Testis (tissue), 3 donors: ENCODE results near the gene ZNF521. TPM values are rescaled to one million over a fixed set of nuclear protein-coding genes. Genes with fewer than 3 reads are reported as not detected.

Experiments
- DNase-seq: peaks from one replicate; pipeline ENCODE4 v3.0.0-alpha.2; 2019
- H3K27ac ChIP-seq, 2 donors: fragments of 200-600 bp; sonication (generic); one replicate each; pipeline ENCODE4 v1.5.1; 2019
- H3K27me3 ChIP-seq: fragments of 200-600 bp; sonication (generic); one replicate; pipeline ENCODE4 v1.5.1; 2019
- H3K36me3 ChIP-seq: fragments of 200-600 bp; sonication (generic); one replicate; pipeline ENCODE4 v1.5.1; 2017; ENCODE audit warnings: low read depth; ENCODE audit errors: missing control alignments
- H3K4me1 ChIP-seq: fragments of 200-600 bp; sonication (generic); one replicate; pipeline ENCODE4 v1.5.1; 2019
- H3K4me3 ChIP-seq, 2 donors: fragments of 200-600 bp; sonication (generic); one replicate each; pipeline ENCODE4 v1.5.1; 2017 to 2019
- H3K9me3 ChIP-seq: fragments of 200-600 bp; sonication (generic); one replicate; pipeline ENCODE4 v1.5.1; 2017
- CTCF ChIP-seq, 3 experiments: fragments of 450-650 bp in 2 of 3; fragments of 200-600 bp in 1 of 3; sonication (generic) in 1 of 3; IDR thresholded peaks; one replicate each; pipeline ENCODE4 v1.5.1; 2016 to 2019; ENCODE audit warnings: antibody characterized with exemption in 3 of 3, mild to moderate bottlenecking in 2 of 3, moderate library complexity in 1 of 3
- POLR2A ChIP-seq: fragments of 450-650 bp; IDR thresholded peaks from one replicate; pipeline ENCODE4 v1.6.1; 2017; ENCODE audit warnings: antibody characterized with exemption, mild to moderate bottlenecking, moderate library complexity
- WGBS, 2 donors: methylation state at CpG; one replicate each; pipeline ENCODE4 v1.1.5; 2018; 5-methylcytosine and 5-hydroxymethylcytosine counted together
- intact Hi-C: fragments of 100-400 bp; cut with DNase I; formaldehyde crosslinking; loops from one replicate; pipeline ENCODE4 v1.15.1; 2023; ENCODE audit warnings: low total_unique reads
- polyA plus RNA-seq: library from polyadenylated mRNA; stranded (reverse); fragments of 350-450 nt; fragmentation: Illumina TruSeq; extraction: RNeasy Lipid Tissue Mini Kit (QIAGEN cat#74804); gene quantifications from one replicate; pipeline ENCODE4 v1.2.3, GENCODE V29; 2014; ENCODE audit warnings: low read depth, low replicate concordance; ENCODE audit not compliant: insufficient read depth
- total RNA-seq, 2 donors: library from RNA; depleted of rRNA; stranded (reverse); fragments of >200 nt; gene quantifications; one replicate each; pipeline ENCODE4 v1.2.3, GENCODE V29; 2016

The ZNF521 gene
- total and polyA plus RNA-seq, 3 donors from 2014 or later, result 8.7 to 46.9 (median 34.7) TPM

GRCh38 chr18:25300492-25300891 lies 51.5 kb downstream of the ZNF521 start:
- WGBS, 2 donors, result 92 to 96% methylated on average over 2 of the region's 2 CpGs
- no peak overlapping the region for H3K4me3 ChIP-seq
- intact Hi-C loops, result no loop called here
- no peaks in the 10 kb centered on the region for H3K9me3 ChIP-seq
- H3K27ac ChIP-seq, result no peak overlapping the region
- no peak for TF ChIP-seq POLR2A
- TF ChIP-seq CTCF (IDR thresholded peaks at IDR 0.05), result no peak
- no peaks in the 10 kb centered on the region for H3K4me1 ChIP-seq
- H3K36me3 ChIP-seq, result no peaks in the 10 kb centered on the region
- H3K27me3 ChIP-seq, result no peaks in the 10 kb centered on the region
- DNase-seq, result no peak

- no peak for DNase-seq
- Histone ChIP-seq H3K27me3 (no peaks in the 10 kb centered on the region), H3K36me3 (no peaks in the 10 kb centered on the region), H3K4me3 (no peak overlapping the region), H3K27ac (no peak overlapping the region), H3K9me3 (no peaks in the 10 kb centered on the region), H3K4me1 (no peaks in the 10 kb centered on the region)
- intact Hi-C loops, result no loop called here
- no peak for TF ChIP-seq CTCF (IDR thresholded peaks at IDR 0.05)
- TF ChIP-seq POLR2A, result no peak
- 69 to 78% methylated on average over 8 of the region's 8 CpGs for WGBS, 2 donors
Measured at GRCh38 chr18:25299426-25300300, 52.3 kb downstream of the ZNF521 start.

GRCh38 chr18:25298853-25299274 lies 53.1 kb downstream of the ZNF521 start:
- H3K4me3 ChIP-seq, result no peak overlapping the region
- 77 to 80% methylated on average over 2 to 4 of the region's 4 CpGs for WGBS, 2 donors
- TF ChIP-seq POLR2A (no peak), CTCF (IDR thresholded peaks at IDR 0.05) (no peak)
- H3K36me3 ChIP-seq, result no peaks in the 10 kb centered on the region
- H3K27ac ChIP-seq, result no peak overlapping the region
- DNase-seq, result no peak
- H3K4me1 ChIP-seq, result no peaks in the 10 kb centered on the region
- no peaks in the 10 kb centered on the region for H3K9me3 ChIP-seq
- intact Hi-C loops, result no loop called here
- H3K27me3 ChIP-seq, result no peaks in the 10 kb centered on the region

GRCh38 chr18:25295624-25296138 lies 56.3 kb downstream of the ZNF521 start:
- Histone ChIP-seq H3K36me3 (no peaks in the 10 kb centered on the region), H3K27me3 (no peaks in the 10 kb centered on the region), H3K4me1 (no peaks in the 10 kb centered on the region), H3K4me3 (no peak overlapping the region), H3K27ac (no peak overlapping the region), H3K9me3 (no peaks in the 10 kb centered on the region)
- no peak for DNase-seq
- 90 to 95% methylated on average over 2 of the region's 2 CpGs for WGBS, 2 donors
- intact Hi-C loops, result no loop called here
- TF ChIP-seq POLR2A, result no peak
- TF ChIP-seq CTCF (IDR thresholded peaks at IDR 0.05), result no peak
